H7 (cell line): ENCODE data around the gene C1orf53. TPM values are rescaled to one million over a fixed set of nuclear protein-coding genes. Genes with fewer than 3 reads are reported as not detected.
"Not testable (repeated sequence)": the region's sequence is repeated elsewhere in the genome, so short reads cannot be mapped to it uniquely, and the experiment has no call there.

Source experiments
- DNase-seq: peaks from one replicate; pipeline ENCODE4 v3.0.0; 2012
- H3K27me3 ChIP-seq: 2 replicates; pipeline ENCODE4 v1.6.0; 2011; ENCODE audit warnings: mild to moderate bottlenecking, low read length; ENCODE audit not compliant: control insufficient read depth, insufficient read depth
- H3K36me3 ChIP-seq: replicated peaks from 2 replicates; pipeline ENCODE4 v1.5.1; 2011; ENCODE audit warnings: low read length; ENCODE audit not compliant: control insufficient read depth, insufficient read depth
- H3K4me3 ChIP-seq: 2 replicates; pipeline ENCODE4 v1.5.1; 2011; ENCODE audit warnings: low read depth, mild to moderate bottlenecking, control low read depth, low read length, moderate library complexity; ENCODE audit not compliant: insufficient read depth
- total RNA-seq: library from RNA; depleted of rRNA; stranded (reverse); fragments of >200 nt; shearing (Covaris generic); gene quantifications from 2 replicates; pipeline ENCODE4 v1.2.3, GENCODE V29; 2014

The C1orf53 gene
- total RNA-seq, 1 experiment from 2014 or later, result 0.48 TPM

DNA sequence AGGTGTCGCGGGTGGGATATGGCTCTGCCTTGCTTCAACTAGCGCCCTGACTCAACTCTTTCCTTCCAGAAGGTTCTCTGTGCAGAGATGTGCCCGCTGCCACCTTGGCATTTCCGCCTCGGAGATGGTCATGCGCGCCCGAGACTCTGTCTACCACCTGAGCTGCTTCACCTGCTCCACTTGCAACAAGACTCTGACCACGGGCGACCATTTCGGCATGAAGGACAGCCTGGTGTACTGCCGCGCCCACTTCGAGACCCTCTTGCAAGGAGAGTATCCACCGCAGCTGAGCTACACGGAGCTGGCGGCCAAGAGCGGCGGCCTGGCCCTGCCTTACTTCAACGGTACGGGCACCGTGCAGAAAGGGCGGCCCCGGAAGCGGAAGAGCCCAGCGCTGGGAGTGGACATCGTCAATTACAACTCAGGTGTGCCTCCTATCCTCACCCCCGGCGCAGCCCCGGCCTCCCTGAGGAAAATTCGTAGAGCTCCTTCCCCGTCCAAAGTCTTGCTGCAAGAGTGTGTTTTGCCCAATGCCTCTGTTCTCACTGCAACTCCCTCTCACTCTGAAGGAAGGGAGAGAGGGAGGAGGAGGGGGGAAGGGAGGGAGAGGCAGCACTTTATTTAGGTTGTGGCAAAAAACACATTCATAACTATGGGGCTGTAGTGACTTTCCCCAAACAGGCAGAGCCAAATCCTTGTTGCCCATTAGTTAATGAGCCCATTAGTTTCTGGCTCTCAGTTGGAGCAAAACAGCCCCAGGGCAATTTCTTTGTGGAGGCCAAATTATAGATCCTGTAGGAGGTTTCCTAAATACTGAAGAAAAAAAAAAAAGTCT, 19.0 kb downstream of the C1orf53 start:
- Histone ChIP-seq H3K27me3 (peaks cover 80% of the 10 kb centered on the region), H3K36me3 (no peaks in the 10 kb centered on the region), H3K4me3 (peak overlapping the region; percentile 46)
- peak; percentile 70 for DNase-seq

DNA sequence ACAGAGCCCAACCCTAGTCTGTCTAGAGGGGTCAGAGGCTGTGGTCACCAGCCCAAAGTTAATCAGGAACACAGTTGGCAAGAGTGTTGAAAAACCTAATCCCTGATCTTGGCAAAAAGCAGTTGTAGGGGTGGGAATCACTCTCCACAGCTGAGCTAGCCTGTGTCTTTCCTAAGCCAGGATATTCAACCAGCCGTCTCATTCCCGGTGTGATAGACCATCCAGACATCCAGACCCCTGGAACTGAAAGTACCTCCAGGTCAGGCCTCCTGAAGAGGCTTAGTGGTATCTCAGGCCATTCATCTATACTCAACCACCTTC, 19.6 kb downstream of the C1orf53 start:
- no peaks in the 10 kb centered on the region for H3K36me3 ChIP-seq
- H3K4me3 ChIP-seq, result no peak overlapping the region
- H3K27me3 ChIP-seq, result peaks cover 75% of the 10 kb centered on the region
- DNase-seq, result no peak

DNA sequence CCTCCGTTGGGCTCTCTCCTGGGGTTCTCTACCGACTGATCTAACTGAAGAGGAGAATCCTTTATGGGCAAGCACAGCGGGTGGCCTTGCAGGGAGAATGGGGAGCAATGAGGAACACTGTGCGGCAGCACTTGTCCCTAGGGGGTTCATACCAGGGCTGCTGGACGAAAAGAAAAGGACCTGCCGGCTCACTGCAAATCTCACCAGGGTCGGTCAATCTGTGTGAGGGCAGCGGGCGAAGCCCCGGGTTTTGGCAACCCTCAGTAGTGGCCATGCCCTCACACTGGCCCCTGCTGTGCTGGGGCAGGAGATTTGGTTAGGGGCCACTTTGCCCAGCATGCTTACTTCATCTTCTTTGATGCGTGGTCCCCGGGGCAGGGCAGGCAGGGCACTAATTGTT, 20.6 kb downstream of the C1orf53 start:
- no peak overlapping the region for H3K4me3 ChIP-seq
- H3K36me3 ChIP-seq, result no peaks in the 10 kb centered on the region
- H3K27me3 ChIP-seq, result peaks cover 67% of the 10 kb centered on the region
- peak; percentile 52 for DNase-seq

DNA sequence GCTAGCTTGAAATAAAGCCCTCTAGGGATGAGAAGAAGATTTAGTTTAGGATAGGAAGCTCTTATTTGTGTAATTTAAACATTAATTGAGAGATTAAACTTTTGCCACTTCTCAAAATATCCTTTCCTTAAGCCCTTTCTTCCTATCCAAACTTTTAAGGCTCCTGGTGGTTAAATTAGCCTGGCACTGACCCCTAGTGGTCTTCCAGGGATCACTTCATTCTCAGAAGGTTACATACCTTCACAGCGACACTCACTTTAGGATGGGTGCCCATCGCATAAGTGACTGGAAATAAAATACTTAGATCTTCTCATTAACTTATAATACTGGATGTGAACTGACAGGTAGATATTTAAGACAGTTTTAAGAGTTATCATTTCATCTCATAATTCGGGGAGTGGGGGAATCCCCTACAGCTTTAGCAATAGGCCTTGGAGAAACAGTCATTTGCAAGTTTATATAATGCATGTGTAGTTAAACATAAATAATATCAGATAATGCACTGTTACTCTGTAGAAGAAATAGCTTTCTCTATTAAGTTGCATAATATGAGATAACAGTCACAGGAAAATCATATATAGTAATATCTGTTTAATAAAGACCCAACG, 22.2 kb downstream of the C1orf53 start:
- H3K27me3 ChIP-seq, result peaks cover 53% of the 10 kb centered on the region
- DNase-seq, result peak; percentile 73
- no peaks in the 10 kb centered on the region for H3K36me3 ChIP-seq
- no peak overlapping the region for H3K4me3 ChIP-seq

DNA sequence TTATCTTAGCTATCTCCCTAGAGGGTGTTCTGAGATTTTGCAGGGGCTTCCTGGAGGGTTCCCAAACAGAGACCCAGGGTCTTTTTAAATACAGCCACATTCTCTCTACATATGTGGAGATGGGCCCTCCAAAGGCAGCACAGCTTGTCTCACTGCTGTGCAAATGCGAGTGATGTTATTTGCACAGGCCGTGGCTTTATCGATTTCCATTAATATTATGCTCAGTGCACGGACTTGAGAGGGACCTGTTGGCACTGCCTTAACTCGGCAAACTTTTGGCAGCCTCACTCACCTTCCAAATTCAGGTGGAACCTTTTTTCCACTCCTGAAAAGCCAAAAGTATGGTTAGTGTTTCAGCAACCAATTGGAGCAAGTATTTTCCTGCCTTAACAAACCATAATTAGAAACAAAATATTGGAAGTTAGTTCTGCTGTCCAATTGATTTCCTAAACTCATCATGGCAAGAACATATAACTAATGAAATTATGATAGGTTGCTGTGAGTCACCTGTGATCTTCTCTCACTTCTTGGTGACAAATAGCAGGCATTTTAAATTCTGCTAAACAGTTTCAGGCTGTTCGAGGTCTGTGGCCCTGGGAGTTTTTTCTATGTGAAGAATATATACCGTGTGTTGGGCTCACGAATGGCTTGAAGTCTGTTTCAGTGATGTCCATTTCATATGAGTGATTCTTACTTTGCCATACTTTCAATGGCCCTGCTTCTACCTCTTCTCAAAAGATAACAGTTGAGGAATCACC, 25.7 kb downstream of the C1orf53 start:
- Histone ChIP-seq H3K4me3 (no peak overlapping the region), H3K36me3 (no peaks in the 10 kb centered on the region), H3K27me3 (peaks cover 18% of the 10 kb centered on the region)
- DNase-seq, result no peak

DNA sequence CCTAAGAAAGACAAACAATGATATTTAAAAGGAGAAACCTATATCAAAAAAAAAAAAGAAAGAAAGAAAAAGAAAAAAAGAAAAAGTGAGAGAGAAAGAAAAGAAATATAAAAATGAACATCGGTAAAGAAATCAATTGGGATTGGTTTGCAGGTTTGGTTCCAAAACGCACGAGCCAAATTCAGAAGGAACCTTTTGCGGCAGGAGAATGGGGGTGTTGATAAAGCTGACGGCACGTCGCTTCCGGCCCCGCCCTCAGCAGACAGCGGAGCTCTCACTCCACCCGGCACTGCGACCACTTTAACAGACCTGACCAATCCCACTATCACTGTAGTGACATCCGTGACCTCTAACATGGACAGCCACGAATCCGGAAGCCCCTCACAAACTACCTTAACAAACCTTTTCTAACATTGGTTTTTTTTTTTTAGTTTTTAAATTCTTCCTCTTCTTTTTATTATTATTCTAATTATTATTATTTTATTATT, 26.5 kb downstream of the C1orf53 start:
- DNase-seq, result peak; percentile 44
- H3K36me3 ChIP-seq, result no peaks in the 10 kb centered on the region
- peak overlapping the region; percentile 20 for H3K4me3 ChIP-seq
- peaks cover 10% of the 10 kb centered on the region for H3K27me3 ChIP-seq

DNA sequence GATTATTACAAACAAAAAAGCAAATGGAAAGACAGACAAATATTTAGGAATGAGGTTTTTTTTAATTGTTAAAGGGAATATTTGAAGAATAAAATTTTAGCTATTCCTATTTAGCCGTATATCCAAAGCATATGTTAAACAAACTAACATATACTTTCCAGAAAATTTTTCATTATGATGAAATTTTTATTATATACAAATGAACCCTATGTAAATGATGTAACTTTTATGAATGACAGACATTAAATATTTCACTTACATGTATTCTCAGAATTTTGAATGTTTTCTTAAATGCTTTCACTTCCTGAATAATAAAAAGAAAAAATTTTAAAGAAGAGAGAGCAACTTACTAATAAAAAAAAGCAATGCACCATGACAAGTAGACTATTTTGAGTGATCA, 30.6 kb downstream of the C1orf53 start:
- Histone ChIP-seq H3K4me3 (no peak overlapping the region), H3K27me3 (peaks cover 2% of the 10 kb centered on the region; the same call in 1 of the 2 replicates), H3K36me3 (no peaks in the 10 kb centered on the region)
- DNase-seq, result no peak

DNA sequence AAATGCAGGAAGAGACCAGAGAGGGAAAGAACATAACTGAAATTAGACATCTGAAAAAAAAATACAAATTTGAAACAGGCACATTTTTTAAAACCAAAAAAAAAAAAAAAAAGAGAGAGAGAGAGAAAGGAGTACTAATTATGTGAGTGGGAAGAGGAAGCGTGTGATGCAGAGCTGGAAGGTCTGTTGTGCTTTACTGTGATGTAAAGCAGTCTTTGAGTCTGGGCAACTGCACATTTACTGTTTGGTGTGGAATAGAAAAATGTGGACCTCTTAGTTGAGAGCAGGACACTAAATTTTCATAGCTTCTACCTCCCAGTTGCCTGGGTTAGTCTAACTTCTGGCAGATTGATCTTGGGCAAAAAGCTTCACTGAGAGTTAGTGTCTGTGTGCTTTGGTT, 31.2 kb downstream of the C1orf53 start:
- no peak overlapping the region for H3K4me3 ChIP-seq
- DNase-seq, result no peak
- no peaks in the 10 kb centered on the region for H3K27me3 ChIP-seq
- no peaks in the 10 kb centered on the region for H3K36me3 ChIP-seq

DNA sequence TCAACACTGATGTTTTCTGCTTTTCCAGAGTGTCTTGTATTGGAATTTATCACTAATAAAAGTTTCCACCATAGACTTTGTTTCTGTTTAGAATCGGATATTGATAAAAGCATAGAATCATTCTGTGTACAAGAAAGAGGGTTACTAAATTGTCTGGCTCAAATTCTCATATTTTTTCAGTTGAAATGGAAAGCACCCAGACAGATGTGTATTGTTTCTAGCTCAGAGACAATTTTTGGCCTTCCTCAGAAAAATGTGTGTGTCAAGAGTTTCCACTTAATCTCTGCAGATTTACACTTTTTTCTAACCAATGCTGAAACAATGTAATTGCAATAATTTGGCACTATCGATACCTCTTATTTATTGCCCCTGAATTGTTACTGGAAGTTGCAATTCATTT, 35.0 kb downstream of the C1orf53 start:
- Histone ChIP-seq H3K36me3 (no peaks in the 10 kb centered on the region), H3K4me3 (no peak overlapping the region), H3K27me3 (no peaks in the 10 kb centered on the region)
- DNase-seq, result no peak

DNA sequence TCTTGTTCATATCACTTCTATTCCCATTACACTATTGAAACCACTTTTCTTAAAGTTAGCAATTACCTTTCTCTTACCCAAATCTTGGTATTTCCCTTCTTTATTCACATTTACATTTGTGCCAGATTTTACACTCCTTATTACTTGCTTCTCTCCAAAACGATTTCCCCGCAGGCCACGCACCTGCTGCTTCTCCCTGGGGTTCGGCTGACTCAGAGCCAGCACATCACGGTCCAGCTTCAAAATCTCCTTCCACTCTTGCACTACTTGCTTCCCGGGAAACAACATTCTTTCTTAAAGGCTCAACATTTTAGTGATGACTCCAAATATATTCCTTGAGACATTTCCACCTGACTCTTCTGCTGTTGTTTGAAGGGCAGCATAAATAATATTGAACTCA, 35.5 kb downstream of the C1orf53 start:
- Histone ChIP-seq H3K36me3 (no peaks in the 10 kb centered on the region), H3K4me3 (no peak overlapping the region), H3K27me3 (no peaks in the 10 kb centered on the region)
- DNase-seq, result no peak

DNA sequence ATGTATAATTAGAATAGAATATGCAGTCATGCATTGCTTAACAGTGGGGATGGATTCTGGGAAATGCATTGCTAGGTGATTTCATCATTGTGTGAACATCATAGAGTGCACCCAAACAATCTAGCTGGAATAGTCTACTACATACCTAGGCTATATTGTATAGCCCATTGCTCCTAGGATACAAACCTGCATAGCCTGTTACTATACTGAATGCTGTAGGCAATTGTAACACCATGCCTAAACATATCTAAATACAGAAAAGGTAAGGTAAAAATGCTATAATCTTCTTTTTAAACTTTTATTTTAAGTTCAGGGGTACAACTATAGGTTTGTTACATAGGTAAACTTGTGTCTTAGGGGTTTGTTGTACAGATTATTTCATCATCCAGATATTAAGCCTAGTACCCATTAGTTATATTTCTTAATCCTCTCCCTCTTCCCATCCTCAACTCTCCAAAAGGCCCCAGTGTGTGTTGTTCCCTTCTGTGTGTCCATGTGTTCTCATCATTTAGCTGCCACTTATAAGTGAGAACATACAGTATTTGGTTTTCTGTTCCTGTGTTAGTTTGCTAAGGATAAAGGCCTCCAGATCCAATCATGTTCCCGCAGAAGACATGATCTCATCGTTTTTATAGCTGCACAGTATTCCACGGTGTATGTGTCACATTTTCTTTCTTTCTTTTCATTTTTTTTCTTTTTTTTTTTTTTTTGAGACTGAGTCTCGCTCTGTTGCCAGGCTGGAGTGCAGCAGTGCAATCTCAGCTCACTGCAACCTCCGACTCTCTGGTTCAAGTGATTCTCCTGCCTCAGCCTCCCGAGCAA, 36.9 kb downstream of the C1orf53 start:
- H3K27me3 ChIP-seq, H3K36me3 ChIP-seq, H3K4me3 ChIP-seq, DNase-seq: not testable (repeated sequence)

DNA sequence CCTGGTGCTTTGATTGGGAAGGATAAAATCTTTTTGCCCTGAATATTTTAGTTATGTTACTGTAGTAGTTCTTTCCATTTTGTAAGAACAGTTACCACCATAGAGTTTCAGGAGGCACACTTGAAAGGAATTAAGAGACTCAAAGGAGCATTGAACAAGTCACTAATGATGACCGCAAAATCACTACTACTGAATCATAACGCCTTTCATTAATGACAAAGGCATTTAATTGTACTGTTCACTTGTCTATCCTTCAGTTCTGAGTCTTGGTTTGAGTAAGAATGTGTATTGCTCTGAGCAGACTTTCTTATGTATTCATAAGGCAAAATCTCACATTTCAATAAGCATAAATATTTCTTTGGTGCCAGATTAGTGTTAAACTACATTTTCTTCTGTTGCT, 39.6 kb downstream of the C1orf53 start:
- no peak for DNase-seq
- no peaks in the 10 kb centered on the region for H3K36me3 ChIP-seq
- H3K27me3 ChIP-seq, result no peaks in the 10 kb centered on the region
- H3K4me3 ChIP-seq, result no peak overlapping the region

DNA sequence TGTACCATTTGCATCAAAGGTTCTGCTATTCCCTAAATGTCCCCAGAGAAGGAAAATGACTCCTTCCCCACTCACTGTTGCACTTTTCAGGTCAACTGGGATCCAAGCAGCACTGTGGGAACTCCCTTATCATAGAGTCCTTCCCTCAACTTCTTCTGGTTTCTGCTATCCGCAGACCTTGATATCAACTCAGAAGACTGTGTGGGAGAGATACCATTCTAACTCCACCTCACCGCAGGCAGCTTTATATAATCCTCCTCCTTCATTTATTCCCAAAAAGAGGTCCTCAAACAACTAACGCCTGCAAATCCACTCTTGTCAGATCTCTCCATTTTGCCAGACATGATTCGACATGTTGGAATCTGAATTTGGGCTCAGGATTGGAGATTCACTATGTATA, 42.1 kb downstream of the C1orf53 start:
- no peak for DNase-seq
- H3K27me3 ChIP-seq, result no peaks in the 10 kb centered on the region
- H3K36me3 ChIP-seq, result no peaks in the 10 kb centered on the region
- H3K4me3 ChIP-seq, result no peak overlapping the region
